Esophagus muscularis mucosa (tissue), 3 donors: ENCODE measurements around the gene CKLF.

Experiments
- EP300 ChIP-seq: sonication (generic); formaldehyde crosslinking; IDR thresholded peaks from one replicate; pipeline ENCODE4 v1.6.1; 2017; ENCODE audit warnings: antibody characterized with exemption
- POLR2AphosphoS5 ChIP-seq, 2 donors: sonication (generic); formaldehyde crosslinking; IDR thresholded peaks; one replicate each; pipeline ENCODE4 v1.6.1; 2017; ENCODE audit warnings: antibody characterized with exemption in 2 of 2

- TF ChIP-seq EP300 (no peak), POLR2AphosphoS5 (IDR thresholded peaks at IDR 0.05) (no peak)
These were observed 16.8 kb downstream of the CKLF start for GRCh38 chr16:66569131-66569530.
